Tibial nerve (tissue), 3 donors: ENCODE results near the gene AFAP1L2.

ENCODE experiments used
- CTCF ChIP-seq, 5 experiments: fragments of 200-600 bp in 3 of 5; fragments of 450-650 bp in 2 of 5; sonication (generic) in 3 of 5; IDR thresholded peaks; one replicate each; pipeline ENCODE4 v1.5.1; 2016 to 2019; ENCODE audit warnings: antibody characterized with exemption in 5 of 5, mild to moderate bottlenecking in 3 of 5, moderate library complexity in 2 of 5
- POLR2A ChIP-seq, 2 donors: fragments of 450-650 bp; IDR thresholded peaks; one replicate each; pipeline ENCODE4 v1.6.1; 2017; ENCODE audit warnings: antibody characterized with exemption in 2 of 2, mild to moderate bottlenecking in 2 of 2, moderate library complexity in 2 of 2

GRCh38 chr10:114262496-114262895, 141.8 kb downstream of the AFAP1L2 start:
- TF ChIP-seq CTCF (IDR thresholded peaks at IDR 0.05) (no peak), POLR2A (IDR thresholded peaks at IDR 0.05) (no peak)
